Lower leg skin (tissue), 3 donors: ENCODE measurements around the gene BRD1.

Experiments used
- CTCF ChIP-seq, 3 donors: fragments of 450-650 bp; IDR thresholded peaks; one replicate each; pipeline ENCODE4 v1.5.1; 2016; ENCODE audit warnings: antibody characterized with exemption in 3 of 3, mild to moderate bottlenecking in 3 of 3, moderate library complexity in 2 of 3
- POLR2A ChIP-seq, 2 donors: fragments of 450-650 bp; IDR thresholded peaks; one replicate each; pipeline ENCODE4 v1.6.1; 2016 to 2017; ENCODE audit warnings: antibody characterized with exemption in 2 of 2, mild to moderate bottlenecking in 1 of 2, moderate library complexity in 1 of 2

- no peak for TF ChIP-seq CTCF (IDR thresholded peaks at IDR 0.05)
- no peak for TF ChIP-seq POLR2A (IDR thresholded peaks at IDR 0.05)
Measured at GRCh38 chr22:49751318-49751965, 76.2 kb downstream of the BRD1 start.
